Glutamatergic neuron (in vitro differentiated cells): Measurements from ENCODE around the gene SKOR1. TPM values are rescaled to one million over a fixed set of nuclear protein-coding genes. Genes with fewer than 3 reads are reported as not detected.

Source experiments
- DNase-seq: peaks from one replicate; pipeline ENCODE4 v3.0.0; 2022
- H3K27ac Mint-ChIP-seq: one replicate; pipeline ENCODE4 v1.8.0; 2020; ENCODE audit warnings: mild to moderate bottlenecking, mixed read lengths, inconsistent platforms; ENCODE audit not compliant: unreplicated experiment
- H3K27me3 Mint-ChIP-seq: one replicate; pipeline ENCODE4 v1.8.0; 2020; ENCODE audit warnings: mild to moderate bottlenecking, moderate library complexity, mixed read lengths, inconsistent platforms; ENCODE audit not compliant: unreplicated experiment
- H3K36me3 Mint-ChIP-seq: one replicate; pipeline ENCODE4 v1.8.0; 2020; ENCODE audit warnings: mild to moderate bottlenecking, mixed read lengths, inconsistent platforms; ENCODE audit not compliant: unreplicated experiment
- H3K4me1 Mint-ChIP-seq: one replicate; pipeline ENCODE4 v1.8.0; 2020; ENCODE audit warnings: mild to moderate bottlenecking, low read depth, mixed read lengths, inconsistent platforms; ENCODE audit not compliant: unreplicated experiment
- H3K4me3 Mint-ChIP-seq: one replicate; pipeline ENCODE4 v1.8.0; 2020; ENCODE audit warnings: mild to moderate bottlenecking, mixed read lengths, inconsistent platforms; ENCODE audit not compliant: unreplicated experiment
- H3K9me3 Mint-ChIP-seq: one replicate; pipeline ENCODE4 v1.8.0; 2020; ENCODE audit warnings: mild to moderate bottlenecking, moderate library complexity, mixed read lengths, inconsistent platforms; ENCODE audit not compliant: unreplicated experiment
- CTCF ChIP-seq: fragments of 200-600 bp; sonication (generic); IDR thresholded peaks from one replicate; pipeline ENCODE4 v1.5.0; 2021; ENCODE audit not compliant: partially characterized antibody, unreplicated experiment
- total RNA-seq: library from RNA; stranded (reverse); fragmentation: NEBNext Ultra II Directional; extraction: Animal tissue kit (Norgen Biotek cat#: 25700); gene quantifications from one replicate; pipeline ENCODE4 v1.2.1, GENCODE V29; 2021; ENCODE audit not compliant: unreplicated experiment

Gene SKOR1
- total RNA-seq, 1 donor from 2014 or later = 4.0 TPM

DNA sequence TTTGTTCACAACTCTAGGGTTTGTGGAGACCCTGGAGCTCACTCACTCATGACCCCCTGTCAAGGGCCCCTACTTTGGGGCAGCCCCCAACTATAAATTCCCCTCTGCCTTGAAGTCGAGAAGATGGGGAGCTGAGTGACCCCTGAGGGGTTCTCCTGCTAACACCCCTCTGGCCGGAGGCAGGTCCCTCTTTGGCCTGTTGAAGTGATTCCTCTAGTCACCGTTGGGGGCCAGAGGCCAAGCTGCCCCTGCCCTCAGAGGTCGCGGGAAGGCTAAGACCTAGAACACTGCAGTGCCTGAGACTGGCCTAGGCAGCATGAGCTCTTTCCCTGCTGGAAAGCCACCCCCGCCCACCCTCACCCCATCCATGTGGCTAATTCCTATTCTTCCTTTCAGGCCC is 15.4 kb upstream of the SKOR1 start:
- Mint-ChIP-seq H3K4me3 (no peak overlapping the region), H3K27me3 (peaks cover 4% of the 10 kb centered on the region), H3K9me3 (peaks cover 3% of the 10 kb centered on the region), H3K27ac (no peak overlapping the region), H3K36me3 (no peaks in the 10 kb centered on the region), H3K4me1 (peaks cover 7% of the 10 kb centered on the region)
- no peak for DNase-seq
- TF ChIP-seq CTCF = no peak

GRCh38 chr15:67812241-67812644 is 13.1 kb upstream of the SKOR1 start:
- H3K36me3 Mint-ChIP-seq = peaks cover 20% of the 10 kb centered on the region
- peaks cover 4% of the 10 kb centered on the region for H3K9me3 Mint-ChIP-seq
- H3K4me3 Mint-ChIP-seq = no peak overlapping the region
- H3K27me3 Mint-ChIP-seq = peaks cover 4% of the 10 kb centered on the region
- H3K27ac Mint-ChIP-seq = no peak overlapping the region
- no peak for DNase-seq
- no peak for TF ChIP-seq CTCF
- peaks cover 1% of the 10 kb centered on the region for H3K4me1 Mint-ChIP-seq

GRCh38 chr15:67813104-67813634 is 12.1 kb upstream of the SKOR1 start:
- Mint-ChIP-seq H3K27ac (no peak overlapping the region), H3K36me3 (peaks cover 24% of the 10 kb centered on the region), H3K4me3 (no peak overlapping the region), H3K27me3 (peaks cover 2% of the 10 kb centered on the region), H3K9me3 (peaks cover 4% of the 10 kb centered on the region), H3K4me1 (peaks cover 1% of the 10 kb centered on the region)
- TF ChIP-seq CTCF = no peak
- no peak for DNase-seq

GRCh38 chr15:67815036-67815592 is 10.2 kb upstream of the SKOR1 start:
- Mint-ChIP-seq H3K9me3 (peaks cover 1% of the 10 kb centered on the region), H3K27me3 (peaks cover 6% of the 10 kb centered on the region), H3K4me3 (no peak overlapping the region)

More at GRCh38 chr15:67815036-67815592, 10.2 kb upstream of the SKOR1 start:
- peaks cover 27% of the 10 kb centered on the region for H3K36me3 Mint-ChIP-seq
- DNase-seq = no peak
- no peak for TF ChIP-seq CTCF
- no peaks in the 10 kb centered on the region for H3K4me1 Mint-ChIP-seq
- no peak overlapping the region for H3K27ac Mint-ChIP-seq
